ENCODE results near the gene PITPNC1.
"Not testable (repeated sequence)": the region's sequence is repeated elsewhere in the genome, so short reads cannot be mapped to it uniquely, and the experiment has no call there.

GRCh38 chr17:67516571-67516970, 139.5 kb downstream of the PITPNC1 start:
- TF ChIP-seq, protein P1, sequence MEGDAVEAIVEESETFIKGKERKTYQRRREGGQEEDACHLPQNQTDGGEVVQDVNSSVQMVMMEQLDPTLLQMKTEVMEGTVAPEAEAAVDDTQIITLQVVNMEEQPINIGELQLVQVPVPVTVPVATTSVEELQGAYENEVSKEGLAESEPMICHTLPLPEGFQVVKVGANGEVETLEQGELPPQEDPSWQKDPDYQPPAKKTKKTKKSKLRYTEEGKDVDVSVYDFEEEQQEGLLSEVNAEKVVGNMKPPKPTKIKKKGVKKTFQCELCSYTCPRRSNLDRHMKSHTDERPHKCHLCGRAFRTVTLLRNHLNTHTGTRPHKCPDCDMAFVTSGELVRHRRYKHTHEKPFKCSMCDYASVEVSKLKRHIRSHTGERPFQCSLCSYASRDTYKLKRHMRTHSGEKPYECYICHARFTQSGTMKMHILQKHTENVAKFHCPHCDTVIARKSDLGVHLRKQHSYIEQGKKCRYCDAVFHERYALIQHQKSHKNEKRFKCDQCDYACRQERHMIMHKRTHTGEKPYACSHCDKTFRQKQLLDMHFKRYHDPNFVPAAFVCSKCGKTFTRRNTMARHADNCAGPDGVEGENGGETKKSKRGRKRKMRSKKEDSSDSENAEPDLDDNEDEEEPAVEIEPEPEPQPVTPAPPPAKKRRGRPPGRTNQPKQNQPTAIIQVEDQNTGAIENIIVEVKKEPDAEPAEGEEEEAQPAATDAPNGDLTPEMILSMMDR (IDR thresholded peaks at IDR 0.05), result not testable (repeated sequence)
- TF ChIP-seq POLR2A (IDR thresholded peaks at IDR 0.05; ENCODE audit: low read depth); POLR2AphosphoS5 (IDR thresholded peaks at IDR 0.05): not testable (repeated sequence)

Data from esophagus muscularis mucosa (tissue), 3 donors.